Measurements from ENCODE around the gene LHFPL3. TPM values are rescaled to one million over a fixed set of nuclear protein-coding genes. Genes with fewer than 3 reads are reported as not detected.

The LHFPL3 gene
- total RNA-seq, 1 experiment from 2014 or later, result not detected

GRCh38 chr7:104538152-104538551, 209.7 kb downstream of the LHFPL3 start:
- no TSS peak for BruUV-seq (replicated peaks)
- Histone ChIP-seq H3K36me3 (ENCODE audit: insufficient read depth, low read length, poor library complexity, severe bottlenecking) (no peaks in the 10 kb centered on the region), H3K4me1 (ENCODE audit: insufficient read depth, low read length, poor library complexity, severe bottlenecking) (no peaks in the 10 kb centered on the region), H3K27me3 (replicated peaks; ENCODE audit: insufficient read depth, low read depth, low read length, poor library complexity) (peaks cover 3% of the 10 kb centered on the region), H3K27ac (ENCODE audit: low read depth, low read length, poor library complexity, severe bottlenecking) (no peak overlapping the region), H3K9me3 (ENCODE audit: low read depth, low read length, poor library complexity, severe bottlenecking) (no peaks in the 10 kb centered on the region), H3K4me3 (ENCODE audit: low read depth, low read length, poor library complexity, severe bottlenecking) (no peak overlapping the region)
- POLR2A ChIA-PET (ENCODE audit: low non-redundant PET), result no interaction called here
- no peak for DNase-seq (ENCODE audit: low spot score)
- CTCF ChIA-PET, result no interaction called here
- intact Hi-C loops (cut with micrococcal nuclease; ENCODE audit: unreplicated experiment), result no loop called here
- no peak for TF ChIP-seq EZH2 (IDR thresholded peaks at IDR 0.05; ENCODE audit: borderline replicate concordance, low read depth, low read length, poor library complexity, severe bottlenecking)
- no peak for TF ChIP-seq CTCF (conservative IDR thresholded peaks at IDR 0.05; ENCODE audit: low read depth, low read length)

DNA sequence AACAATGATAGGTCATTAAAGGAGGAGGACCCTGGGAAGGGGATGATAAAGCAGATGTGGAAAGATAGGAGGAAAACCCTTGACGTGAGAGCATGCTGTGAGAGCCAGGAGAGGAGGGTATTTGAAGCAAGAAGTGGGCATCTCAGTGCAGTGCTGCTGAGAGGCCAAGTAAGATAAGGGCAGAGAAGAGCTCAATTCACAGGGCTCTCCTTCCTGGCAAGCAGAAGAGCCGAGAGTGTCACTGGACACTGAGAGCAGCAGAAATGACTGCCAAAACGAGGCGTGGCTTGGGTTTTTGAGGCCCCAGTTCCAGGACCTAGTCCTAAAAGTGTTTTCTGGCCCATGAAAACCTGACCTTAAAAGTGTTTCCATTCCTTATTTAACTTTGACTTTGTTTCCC, 213.5 kb downstream of the LHFPL3 start:
- H3K4me1 ChIP-seq (ENCODE audit: insufficient read depth, low read length, poor library complexity, severe bottlenecking), result no peaks in the 10 kb centered on the region
- H3K9me3 ChIP-seq (ENCODE audit: low read depth, low read length, poor library complexity, severe bottlenecking), result no peaks in the 10 kb centered on the region
- peaks cover 3% of the 10 kb centered on the region for H3K27me3 ChIP-seq (replicated peaks; ENCODE audit: insufficient read depth, low read depth, low read length, poor library complexity)
- intact Hi-C loops (cut with micrococcal nuclease; ENCODE audit: unreplicated experiment), result no loop called here
- TF ChIP-seq CTCF (conservative IDR thresholded peaks at IDR 0.05; ENCODE audit: low read depth, low read length), result no peak
- TF ChIP-seq EZH2 (IDR thresholded peaks at IDR 0.05; ENCODE audit: borderline replicate concordance, low read depth, low read length, poor library complexity, severe bottlenecking), result no peak
- DNase-seq (ENCODE audit: low spot score), result no peak
- no peak overlapping the region for H3K4me3 ChIP-seq (ENCODE audit: low read depth, low read length, poor library complexity, severe bottlenecking)
- H3K27ac ChIP-seq (ENCODE audit: low read depth, low read length, poor library complexity, severe bottlenecking), result no peak overlapping the region
- BruUV-seq (replicated peaks), result no TSS peak
- no peaks in the 10 kb centered on the region for H3K36me3 ChIP-seq (ENCODE audit: insufficient read depth, low read length, poor library complexity, severe bottlenecking)
- CTCF ChIA-PET, result no interaction called here
- POLR2A ChIA-PET (ENCODE audit: low non-redundant PET), result no interaction called here

DNA sequence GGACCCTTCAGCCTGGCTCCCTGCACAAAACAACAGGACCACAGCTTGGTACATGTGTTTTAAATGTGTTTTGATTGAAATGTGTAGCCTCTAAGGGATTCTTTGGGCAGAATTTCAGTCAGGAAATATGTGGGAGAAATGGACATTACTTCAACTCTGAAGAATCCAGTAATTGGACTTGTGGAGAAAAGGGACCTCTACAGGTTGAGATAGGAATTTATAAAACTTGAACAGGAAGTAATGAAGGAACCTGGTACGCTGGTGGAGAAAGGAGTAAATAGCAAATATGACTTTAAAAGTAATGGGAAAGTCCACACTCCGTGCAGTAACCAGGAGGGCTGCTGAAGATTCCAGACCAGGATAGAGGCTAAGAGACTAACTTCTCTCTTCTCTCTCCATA, 220.5 kb downstream of the LHFPL3 start:
- Histone ChIP-seq H3K27me3 (replicated peaks; ENCODE audit: insufficient read depth, low read depth, low read length, poor library complexity) (no peaks in the 10 kb centered on the region), H3K9me3 (ENCODE audit: low read depth, low read length, poor library complexity, severe bottlenecking) (no peaks in the 10 kb centered on the region), H3K4me3 (ENCODE audit: low read depth, low read length, poor library complexity, severe bottlenecking) (no peak overlapping the region), H3K4me1 (ENCODE audit: insufficient read depth, low read length, poor library complexity, severe bottlenecking) (no peaks in the 10 kb centered on the region), H3K36me3 (ENCODE audit: insufficient read depth, low read length, poor library complexity, severe bottlenecking) (no peaks in the 10 kb centered on the region), H3K27ac (ENCODE audit: low read depth, low read length, poor library complexity, severe bottlenecking) (no peak overlapping the region)
- ChIA-PET POLR2A (ENCODE audit: low non-redundant PET) (no interaction called here), CTCF (no interaction called here)
- TF ChIP-seq EZH2 (IDR thresholded peaks at IDR 0.05; ENCODE audit: borderline replicate concordance, low read depth, low read length, poor library complexity, severe bottlenecking), result no peak
- peak; percentile 23; the same call in 1 of the 2 replicates for TF ChIP-seq CTCF (conservative IDR thresholded peaks at IDR 0.05; ENCODE audit: low read depth, low read length)
- no TSS peak for BruUV-seq (replicated peaks)
- peak; percentile 24 for DNase-seq (ENCODE audit: low spot score)
- intact Hi-C loops (cut with micrococcal nuclease; ENCODE audit: unreplicated experiment), result no loop called here

Data from A673 (cell line).